ENCODE measurements around the gene LRRFIP2.

LRRFIP2 gene

DNA sequence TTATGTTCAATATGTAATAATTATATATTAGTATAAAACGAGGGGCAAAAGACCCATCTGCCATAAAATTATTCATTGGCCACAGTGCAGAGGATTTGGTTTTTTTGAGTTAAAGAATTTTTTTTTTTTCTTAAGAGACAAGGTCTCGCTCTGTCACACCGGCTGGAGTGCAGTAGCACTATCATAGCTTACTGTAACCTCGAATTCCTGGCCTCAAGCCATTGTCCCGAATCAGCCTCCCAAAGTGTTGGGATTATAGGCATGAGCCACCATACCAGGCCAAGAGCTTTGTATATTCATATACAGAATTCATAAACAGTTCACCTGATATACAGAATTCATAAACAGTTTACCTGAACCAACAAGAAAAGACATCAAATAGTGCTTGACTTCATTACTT is 20.2 kb upstream of the LRRFIP2 start:
- Histone ChIP-seq H3K27me3 (ENCODE audit: control insufficient read depth in 3 of 3, insufficient read depth in 3 of 3, low read depth in 1 of 3, low read length in 3 of 3) (no peaks in the 10 kb centered on the region), H2BK15ac (ENCODE audit: low read length) (no peak overlapping the region), H3K27ac (replicated peaks; ENCODE audit: low read length) (no peak overlapping the region), H3K14ac (ENCODE audit: low read length) (no peak overlapping the region), H2AFZ (ENCODE audit: low read length) (no peak overlapping the region), H4K91ac (ENCODE audit: low read depth, low read length, poor library complexity) (no peak overlapping the region), H3K4me2 (ENCODE audit: insufficient read depth, low read length, poor library complexity, severe bottlenecking) (no peak overlapping the region), H3K23ac (ENCODE audit: low read depth, low read length, poor library complexity) (no peak overlapping the region), H2BK5ac (ENCODE audit: low read length) (no peak overlapping the region), H3K36me3 (replicated peaks in 1 of 2; ENCODE audit: control insufficient read depth in 2 of 2, insufficient read depth in 2 of 2, low read length in 2 of 2) (no peaks in the 10 kb centered on the region), H3K79me1 (ENCODE audit: low read depth, low read length) (no peaks in the 10 kb centered on the region), H3K9ac (ENCODE audit: low read depth, low read length, poor library complexity) (no peak overlapping the region), H2BK12ac (ENCODE audit: low read length) (no peak overlapping the region), H3K18ac (ENCODE audit: low read length) (no peak overlapping the region), H2BK120ac (ENCODE audit: low read depth, low read length) (no peak overlapping the region), H3K4me1 (ENCODE audit: control insufficient read depth in 2 of 2, insufficient read depth in 1 of 2, low read depth in 1 of 2, low read length in 2 of 2) (peaks cover 0 to 2% of the 10 kb centered on the region in 2 donors), H3K4ac (ENCODE audit: low read length) (no peak overlapping the region), H3K4me3 (ENCODE audit: low read length in 2 of 2) (no peak overlapping the region), H4K8ac (ENCODE audit: low read depth, low read length) (no peak overlapping the region), H2AK5ac (ENCODE audit: low read depth, low read length) (no peak overlapping the region), H3K9me3 (replicated peaks in 1 of 2; ENCODE audit: control insufficient read depth in 2 of 2, insufficient read depth in 1 of 2, low read depth in 1 of 2, low read length in 2 of 2) (peaks cover 0 to 3% of the 10 kb centered on the region in 2 donors)
- no CpG with 5 or more reads among the region's 5 CpGs for WGBS, 2 donors (ENCODE audit: extremely low coverage in 2 of 2, insufficient read length in 2 of 2, insufficient replicate concordance in 1 of 2)
- no peak for DNase-seq (ENCODE audit: low spot score)

DNA sequence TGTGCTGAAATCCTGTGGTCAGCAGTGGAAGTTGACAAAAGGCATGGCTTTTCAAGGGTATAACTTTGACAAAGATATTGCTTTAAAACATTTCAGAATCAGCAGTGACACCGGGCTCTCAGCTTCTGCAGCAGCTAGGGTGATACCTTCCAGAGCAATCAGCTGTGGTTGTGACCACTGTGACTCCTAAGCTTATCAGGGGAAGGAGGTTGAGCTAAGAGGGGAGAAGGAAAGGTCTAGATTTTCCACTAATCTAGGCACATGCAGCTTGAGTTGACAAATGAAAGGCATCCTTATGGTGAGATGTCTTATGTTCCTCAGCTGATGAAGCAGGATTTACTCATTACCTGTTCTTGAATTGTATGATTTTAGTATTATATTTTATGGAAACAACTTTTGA is 16.3 kb upstream of the LRRFIP2 start:
- no peaks in the 10 kb centered on the region for H3K79me1 ChIP-seq (ENCODE audit: low read depth, low read length)
- WGBS, 2 donors (ENCODE audit: extremely low coverage in 2 of 2, insufficient read length in 2 of 2, insufficient replicate concordance in 1 of 2) = no CpG with 5 or more reads among the region's 1 CpG
- no peak overlapping the region for H2AK5ac ChIP-seq (ENCODE audit: low read depth, low read length)
- no peak overlapping the region for H4K8ac ChIP-seq (ENCODE audit: low read depth, low read length)
- no peak overlapping the region for H3K14ac ChIP-seq (ENCODE audit: low read length)
- H3K27ac ChIP-seq (replicated peaks; ENCODE audit: low read length) = no peak overlapping the region
- no peak overlapping the region for H2BK5ac ChIP-seq (ENCODE audit: low read length)
- no peak overlapping the region for H2BK12ac ChIP-seq (ENCODE audit: low read length)
- H3K4me3 ChIP-seq (ENCODE audit: low read length in 2 of 2) = no peak overlapping the region
- no peak overlapping the region for H3K18ac ChIP-seq (ENCODE audit: low read length)
- no peak overlapping the region for H3K23ac ChIP-seq (ENCODE audit: low read depth, low read length, poor library complexity)
- no peak overlapping the region for H4K91ac ChIP-seq (ENCODE audit: low read depth, low read length, poor library complexity)
- no peak overlapping the region for H2BK15ac ChIP-seq (ENCODE audit: low read length)
- no peak overlapping the region for H3K4ac ChIP-seq (ENCODE audit: low read length)
- DNase-seq (ENCODE audit: low spot score) = no peak
- no peaks in the 10 kb centered on the region for H3K36me3 ChIP-seq (replicated peaks in 1 of 2; ENCODE audit: control insufficient read depth in 2 of 2, insufficient read depth in 2 of 2, low read length in 2 of 2)
- H2BK120ac ChIP-seq (ENCODE audit: low read depth, low read length) = no peak overlapping the region
- no peaks in the 10 kb centered on the region for H3K9me3 ChIP-seq (replicated peaks in 1 of 2; ENCODE audit: control insufficient read depth in 2 of 2, insufficient read depth in 1 of 2, low read depth in 1 of 2, low read length in 2 of 2)
- H3K4me1 ChIP-seq (ENCODE audit: control insufficient read depth in 2 of 2, insufficient read depth in 1 of 2, low read depth in 1 of 2, low read length in 2 of 2) = no peaks in the 10 kb centered on the region
- H3K9ac ChIP-seq (ENCODE audit: low read depth, low read length, poor library complexity) = no peak overlapping the region
- H3K27me3 ChIP-seq (ENCODE audit: control insufficient read depth in 3 of 3, insufficient read depth in 3 of 3, low read depth in 1 of 3, low read length in 3 of 3) = no peaks in the 10 kb centered on the region
- H2AFZ ChIP-seq (ENCODE audit: low read length) = no peak overlapping the region
- no peak overlapping the region for H3K4me2 ChIP-seq (ENCODE audit: insufficient read depth, low read length, poor library complexity, severe bottlenecking)

DNA sequence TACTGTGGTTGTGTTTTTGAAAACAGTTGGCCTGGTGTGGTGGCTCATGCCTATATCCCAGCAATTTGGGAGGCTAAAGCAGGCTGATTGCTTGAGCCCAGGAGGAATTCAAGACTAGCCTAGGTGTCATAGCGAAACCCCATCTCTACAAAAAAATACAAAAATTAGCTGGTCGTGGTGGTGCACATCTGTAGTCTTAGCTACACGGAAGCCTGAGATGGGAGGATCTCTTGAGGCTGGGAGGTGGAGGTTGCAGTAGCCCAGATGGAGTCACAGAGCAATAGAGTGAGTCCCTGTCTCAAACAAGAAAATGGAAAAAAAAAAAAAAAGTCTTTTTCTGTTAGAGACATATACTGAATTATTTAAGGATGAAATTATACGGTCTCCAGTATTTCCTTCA is 14.7 kb upstream of the LRRFIP2 start:
- H3K4me2 ChIP-seq (ENCODE audit: insufficient read depth, low read length, poor library complexity, severe bottlenecking) = no peak overlapping the region
- no peaks in the 10 kb centered on the region for H3K4me1 ChIP-seq (ENCODE audit: control insufficient read depth in 2 of 2, insufficient read depth in 1 of 2, low read depth in 1 of 2, low read length in 2 of 2)
- DNase-seq (ENCODE audit: low spot score) = no peak
- no peak overlapping the region for H2BK15ac ChIP-seq (ENCODE audit: low read length)
- H3K14ac ChIP-seq (ENCODE audit: low read length) = no peak overlapping the region
- no peaks in the 10 kb centered on the region for H3K79me1 ChIP-seq (ENCODE audit: low read depth, low read length)
- no peak overlapping the region for H3K9ac ChIP-seq (ENCODE audit: low read depth, low read length, poor library complexity)
- no peak overlapping the region for H2BK120ac ChIP-seq (ENCODE audit: low read depth, low read length)
- H2AFZ ChIP-seq (ENCODE audit: low read length) = no peak overlapping the region
- no peak overlapping the region for H2BK5ac ChIP-seq (ENCODE audit: low read length)
- H3K18ac ChIP-seq (ENCODE audit: low read length) = no peak overlapping the region
- H3K27me3 ChIP-seq (ENCODE audit: control insufficient read depth in 3 of 3, insufficient read depth in 3 of 3, low read depth in 1 of 3, low read length in 3 of 3) = no peaks in the 10 kb centered on the region
- no peak overlapping the region for H3K4ac ChIP-seq (ENCODE audit: low read length)
- H3K27ac ChIP-seq (replicated peaks; ENCODE audit: low read length) = no peak overlapping the region
- H4K91ac ChIP-seq (ENCODE audit: low read depth, low read length, poor library complexity) = no peak overlapping the region
- no peaks in the 10 kb centered on the region for H3K9me3 ChIP-seq (replicated peaks in 1 of 2; ENCODE audit: control insufficient read depth in 2 of 2, insufficient read depth in 1 of 2, low read depth in 1 of 2, low read length in 2 of 2)
- no CpG with 5 or more reads among the region's 4 CpGs for WGBS, 2 donors (ENCODE audit: extremely low coverage in 2 of 2, insufficient read length in 2 of 2, insufficient replicate concordance in 1 of 2)
- H2AK5ac ChIP-seq (ENCODE audit: low read depth, low read length) = no peak overlapping the region
- H3K36me3 ChIP-seq (replicated peaks in 1 of 2; ENCODE audit: control insufficient read depth in 2 of 2, insufficient read depth in 2 of 2, low read length in 2 of 2) = no peaks in the 10 kb centered on the region
- no peak overlapping the region for H3K4me3 ChIP-seq (ENCODE audit: low read length in 2 of 2)
- no peak overlapping the region for H2BK12ac ChIP-seq (ENCODE audit: low read length)
- no peak overlapping the region for H4K8ac ChIP-seq (ENCODE audit: low read depth, low read length)
- H3K23ac ChIP-seq (ENCODE audit: low read depth, low read length, poor library complexity) = no peak overlapping the region

DNA sequence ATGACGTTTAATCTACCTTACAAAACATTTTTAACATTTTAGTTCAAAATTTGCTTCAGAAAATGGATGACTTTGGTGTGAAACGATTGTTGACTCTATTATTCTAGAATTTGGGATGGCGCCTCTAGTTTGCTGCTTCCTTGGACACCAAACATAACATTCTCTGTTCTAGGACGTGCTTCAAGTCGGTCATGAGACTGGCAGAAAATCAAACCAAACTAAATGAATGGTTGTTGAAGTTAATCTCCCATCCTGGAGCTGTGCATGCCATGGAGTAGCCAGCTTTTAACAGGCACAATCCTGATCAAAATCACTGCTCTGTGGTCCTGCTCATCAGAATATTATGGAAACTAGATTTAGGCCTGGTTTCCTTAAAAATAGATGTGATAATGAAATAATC is 9.6 kb upstream of the LRRFIP2 start:
- Histone ChIP-seq H2AK5ac (ENCODE audit: low read depth, low read length) (no peak overlapping the region), H2BK12ac (ENCODE audit: low read length) (no peak overlapping the region), H2AFZ (ENCODE audit: low read length) (no peak overlapping the region), H3K23ac (ENCODE audit: low read depth, low read length, poor library complexity) (no peak overlapping the region), H3K4me2 (ENCODE audit: insufficient read depth, low read length, poor library complexity, severe bottlenecking) (no peak overlapping the region), H3K14ac (ENCODE audit: low read length) (no peak overlapping the region), H3K18ac (ENCODE audit: low read length) (no peak overlapping the region), H3K9ac (ENCODE audit: low read depth, low read length, poor library complexity) (no peak overlapping the region), H2BK15ac (ENCODE audit: low read length) (no peak overlapping the region), H3K9me3 (replicated peaks in 1 of 2; ENCODE audit: control insufficient read depth in 2 of 2, insufficient read depth in 1 of 2, low read depth in 1 of 2, low read length in 2 of 2) (no peaks in the 10 kb centered on the region), H2BK5ac (ENCODE audit: low read length) (no peak overlapping the region), H3K4me3 (ENCODE audit: low read length in 2 of 2) (no peak overlapping the region), H3K36me3 (replicated peaks in 1 of 2; ENCODE audit: control insufficient read depth in 2 of 2, insufficient read depth in 2 of 2, low read length in 2 of 2) (peaks cover 0 to 5% of the 10 kb centered on the region in 2 donors), H3K4ac (ENCODE audit: low read length) (no peak overlapping the region), H2BK120ac (ENCODE audit: low read depth, low read length) (no peak overlapping the region), H3K27ac (replicated peaks; ENCODE audit: low read length) (no peak overlapping the region), H3K27me3 (ENCODE audit: control insufficient read depth in 3 of 3, insufficient read depth in 3 of 3, low read depth in 1 of 3, low read length in 3 of 3) (no peaks in the 10 kb centered on the region), H4K91ac (ENCODE audit: low read depth, low read length, poor library complexity) (no peak overlapping the region), H4K8ac (ENCODE audit: low read depth, low read length) (no peak overlapping the region), H3K79me1 (ENCODE audit: low read depth, low read length) (no peaks in the 10 kb centered on the region), H3K4me1 (ENCODE audit: control insufficient read depth in 2 of 2, insufficient read depth in 1 of 2, low read depth in 1 of 2, low read length in 2 of 2) (no peaks in the 10 kb centered on the region)
- DNase-seq (ENCODE audit: low spot score) = no peak
- WGBS, 2 donors (ENCODE audit: extremely low coverage in 2 of 2, insufficient read length in 2 of 2, insufficient replicate concordance in 1 of 2) = no CpG with 5 or more reads among the region's 5 CpGs
